DOHH2 (cell line): ENCODE measurements around the gene RALA.

Source experiments
- EZH2phosphoT487 ChIP-seq: fragments of 200-600 bp; sonication (generic); IDR thresholded peaks from 2 replicates; pipeline ENCODE4 v1.6.1; 2017; ENCODE audit warnings: borderline replicate concordance, mild to moderate bottlenecking, antibody characterized with exemption, low read length, moderate library complexity, mixed read lengths
- TF ChIP-seq, protein P1 (sequence below): fragments of 200-600 bp; sonication (generic); IDR thresholded peaks from one replicate; pipeline ENCODE4 v1.5.1; 2014; ENCODE audit warnings: antibody characterized with exemption, mild to moderate bottlenecking, low read depth, low read length; ENCODE audit not compliant: poor library complexity, severe bottlenecking

DNA sequence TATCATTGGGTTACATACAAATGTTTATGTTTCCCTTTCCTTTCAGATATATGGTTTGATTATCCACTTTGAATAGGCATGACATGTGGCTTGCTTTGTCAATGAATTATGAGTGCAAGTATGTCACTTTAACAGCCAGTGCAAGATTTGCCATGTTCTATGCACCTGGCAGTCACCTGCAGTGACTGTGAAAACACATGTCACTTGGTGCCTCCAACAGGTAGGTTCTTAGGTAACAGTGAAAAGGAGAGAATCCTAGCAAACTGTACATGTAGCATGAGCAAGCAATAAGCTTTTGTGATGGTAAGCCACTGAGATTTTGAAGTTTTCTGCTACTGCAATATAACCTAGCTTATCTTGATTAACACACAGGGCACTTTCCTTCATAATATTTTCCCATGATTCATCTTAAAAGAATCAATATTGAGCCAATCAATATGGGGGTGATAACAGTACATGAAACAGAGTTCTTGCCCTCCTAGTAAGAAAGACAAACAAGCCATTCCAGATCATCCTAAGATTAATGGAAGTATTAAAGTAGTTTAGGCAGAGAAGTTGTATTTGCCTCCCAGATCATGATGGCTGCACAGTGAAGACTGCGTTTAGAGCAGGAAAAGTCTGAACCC lies 7.9 kb upstream of the RALA start:
- TF ChIP-seq, protein P1, sequence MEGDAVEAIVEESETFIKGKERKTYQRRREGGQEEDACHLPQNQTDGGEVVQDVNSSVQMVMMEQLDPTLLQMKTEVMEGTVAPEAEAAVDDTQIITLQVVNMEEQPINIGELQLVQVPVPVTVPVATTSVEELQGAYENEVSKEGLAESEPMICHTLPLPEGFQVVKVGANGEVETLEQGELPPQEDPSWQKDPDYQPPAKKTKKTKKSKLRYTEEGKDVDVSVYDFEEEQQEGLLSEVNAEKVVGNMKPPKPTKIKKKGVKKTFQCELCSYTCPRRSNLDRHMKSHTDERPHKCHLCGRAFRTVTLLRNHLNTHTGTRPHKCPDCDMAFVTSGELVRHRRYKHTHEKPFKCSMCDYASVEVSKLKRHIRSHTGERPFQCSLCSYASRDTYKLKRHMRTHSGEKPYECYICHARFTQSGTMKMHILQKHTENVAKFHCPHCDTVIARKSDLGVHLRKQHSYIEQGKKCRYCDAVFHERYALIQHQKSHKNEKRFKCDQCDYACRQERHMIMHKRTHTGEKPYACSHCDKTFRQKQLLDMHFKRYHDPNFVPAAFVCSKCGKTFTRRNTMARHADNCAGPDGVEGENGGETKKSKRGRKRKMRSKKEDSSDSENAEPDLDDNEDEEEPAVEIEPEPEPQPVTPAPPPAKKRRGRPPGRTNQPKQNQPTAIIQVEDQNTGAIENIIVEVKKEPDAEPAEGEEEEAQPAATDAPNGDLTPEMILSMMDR = no peak
- no peak for TF ChIP-seq EZH2phosphoT487
